Activated CD8-positive, alpha-beta T cell treated with anti-CD3 and anti-CD28 coated beads for 36 hours (primary cell): ENCODE results near the gene RAB22A. TPM values are rescaled to one million over a fixed set of nuclear protein-coding genes. Genes with fewer than 3 reads are reported as not detected.
A peak's percentile ranks its signal among the peaks of the same experiment; 100 is the strongest.

Source experiments
- ATAC-seq: fragments of 200-7000 bp; cut with Tn5 transposase; one replicate; pipeline ENCODE4 v1.10.0; 2021; ENCODE audit warnings: mild to moderate bottlenecking, moderate library complexity
- CTCF ChIA-PET: fragments of 350-600 bp; sonication (Branson Sonifier 250); formaldehyde crosslinking; loops from one replicate; lab custom pipeline; 2021; ENCODE audit warnings: antibody characterized with exemption; lab: Charles Lee
- POLR2A ChIA-PET: fragments of 350-600 bp; sonication (Branson Sonifier 250); formaldehyde crosslinking; loops from one replicate; lab custom pipeline; 2021; ENCODE audit warnings: antibody characterized with exemption; lab: Charles Lee
- DNase-seq: peaks from one replicate; pipeline ENCODE4 v3.0.0-alpha.2; 2020
- H3K27ac Mint-ChIP-seq: one replicate; pipeline ENCODE4 v1.8.0; 2021; ENCODE audit warnings: mild to moderate bottlenecking, mixed read lengths
- H3K27me3 Mint-ChIP-seq: one replicate; pipeline ENCODE4 v1.8.0; 2021; ENCODE audit warnings: mixed read lengths
- H3K36me3 Mint-ChIP-seq: one replicate; pipeline ENCODE4 v1.8.0; 2021; ENCODE audit warnings: low read depth, mixed read lengths
- H3K4me1 Mint-ChIP-seq: one replicate; pipeline ENCODE4 v1.8.0; 2021; ENCODE audit warnings: low read depth, mixed read lengths
- H3K4me3 Mint-ChIP-seq: one replicate; pipeline ENCODE4 v1.8.0; 2021; ENCODE audit warnings: mild to moderate bottlenecking, moderate library complexity, mixed read lengths
- H3K9me3 Mint-ChIP-seq: one replicate; pipeline ENCODE4 v1.8.0; 2021; ENCODE audit warnings: mixed read lengths
- intact Hi-C: fragments of 100-400 bp; cut with micrococcal nuclease; formaldehyde crosslinking; loops from one replicate; pipeline ENCODE4 v1.10.0; 2022
- total RNA-seq, 2 experiments: library from RNA; stranded (reverse); gene quantifications; one replicate each; pipeline ENCODE4 v1.2.3, GENCODE V29; 2021
- TF ChIP-seq, protein P1 (sequence below): fragments of 200-600 bp; IDR thresholded peaks from one replicate; pipeline ENCODE4 v1.8.0; 2022; ENCODE audit warnings: antibody characterized with exemption, mild to moderate bottlenecking

Gene RAB22A
- total RNA-seq, 2 experiments from 2014 or later: 8.3 to 9.0 TPM

GRCh38 chr20:58310291-58310782 lies 822 bp downstream of the RAB22A start:
- ATAC-seq (no peak), DNase-seq (no peak)
- ChIA-PET CTCF (interaction anchor here (1.1 to 1.4 kb wide), 3 partner anchors 10 to 79 kb away, joined by 3 to 5 read pairs (median 4); partner anchors contain the start of gene VAPB), POLR2A (interaction anchor here (0.6 to 2.5 kb wide), 3 partner anchors 13 to 79 kb away, joined by 3 to 9 read pairs (median 3); partner anchors contain the start of gene VAPB)
- peak overlapping the region; percentile 87 for H3K27ac Mint-ChIP-seq
- no peaks in the 10 kb centered on the region for H3K9me3 Mint-ChIP-seq
- peaks cover 37% of the 10 kb centered on the region for H3K36me3 Mint-ChIP-seq
- intact Hi-C loops: no loop called here
- peaks cover 57% of the 10 kb centered on the region for H3K4me1 Mint-ChIP-seq
- H3K27me3 Mint-ChIP-seq: no peaks in the 10 kb centered on the region
- TF ChIP-seq, protein P1, sequence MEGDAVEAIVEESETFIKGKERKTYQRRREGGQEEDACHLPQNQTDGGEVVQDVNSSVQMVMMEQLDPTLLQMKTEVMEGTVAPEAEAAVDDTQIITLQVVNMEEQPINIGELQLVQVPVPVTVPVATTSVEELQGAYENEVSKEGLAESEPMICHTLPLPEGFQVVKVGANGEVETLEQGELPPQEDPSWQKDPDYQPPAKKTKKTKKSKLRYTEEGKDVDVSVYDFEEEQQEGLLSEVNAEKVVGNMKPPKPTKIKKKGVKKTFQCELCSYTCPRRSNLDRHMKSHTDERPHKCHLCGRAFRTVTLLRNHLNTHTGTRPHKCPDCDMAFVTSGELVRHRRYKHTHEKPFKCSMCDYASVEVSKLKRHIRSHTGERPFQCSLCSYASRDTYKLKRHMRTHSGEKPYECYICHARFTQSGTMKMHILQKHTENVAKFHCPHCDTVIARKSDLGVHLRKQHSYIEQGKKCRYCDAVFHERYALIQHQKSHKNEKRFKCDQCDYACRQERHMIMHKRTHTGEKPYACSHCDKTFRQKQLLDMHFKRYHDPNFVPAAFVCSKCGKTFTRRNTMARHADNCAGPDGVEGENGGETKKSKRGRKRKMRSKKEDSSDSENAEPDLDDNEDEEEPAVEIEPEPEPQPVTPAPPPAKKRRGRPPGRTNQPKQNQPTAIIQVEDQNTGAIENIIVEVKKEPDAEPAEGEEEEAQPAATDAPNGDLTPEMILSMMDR: no peak
- peak overlapping the region; percentile 91 for H3K4me3 Mint-ChIP-seq

DNA sequence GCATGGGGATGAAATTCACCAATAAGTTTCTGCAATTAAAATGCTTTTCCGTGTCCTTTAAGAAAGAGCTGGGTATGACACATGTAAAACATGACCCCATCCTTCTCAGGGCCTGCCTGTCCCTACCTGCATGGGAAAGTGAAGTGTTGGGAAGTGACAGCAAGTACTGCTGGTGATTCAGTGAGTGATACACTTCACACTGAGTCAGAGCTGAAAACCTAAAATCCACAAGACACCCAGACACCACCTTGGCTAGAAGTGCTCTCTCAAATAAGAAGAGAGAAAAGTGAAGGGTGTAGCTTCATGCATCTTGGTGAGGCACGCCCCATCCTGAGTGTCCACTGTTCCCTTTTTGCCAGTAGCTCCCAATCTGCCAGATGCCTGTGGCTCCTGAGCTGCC lies 3.3 kb downstream of the RAB22A start:
- ATAC-seq (peak; percentile 37), DNase-seq (peak; percentile 29)
- H3K27me3 Mint-ChIP-seq: no peaks in the 10 kb centered on the region
- peak overlapping the region; percentile 85 for H3K27ac Mint-ChIP-seq
- peaks cover 52% of the 10 kb centered on the region for H3K4me1 Mint-ChIP-seq
- H3K36me3 Mint-ChIP-seq: peaks cover 45% of the 10 kb centered on the region
- ChIA-PET CTCF (interaction anchor here (1.4 kb wide), 1 partner anchor 135 kb away, joined by 4 read pairs; no protein-coding TSS in a partner anchor), POLR2A (interaction anchor here (0.7 to 1.1 kb wide), 5 partner anchors 13 to 339 kb away, joined by 3 read pairs; no protein-coding TSS in a partner anchor)
- intact Hi-C loops: no loop called here
- TF ChIP-seq, protein P1: no peak
- peak overlapping the region; percentile 38 for H3K4me3 Mint-ChIP-seq
- no peaks in the 10 kb centered on the region for H3K9me3 Mint-ChIP-seq

DNA sequence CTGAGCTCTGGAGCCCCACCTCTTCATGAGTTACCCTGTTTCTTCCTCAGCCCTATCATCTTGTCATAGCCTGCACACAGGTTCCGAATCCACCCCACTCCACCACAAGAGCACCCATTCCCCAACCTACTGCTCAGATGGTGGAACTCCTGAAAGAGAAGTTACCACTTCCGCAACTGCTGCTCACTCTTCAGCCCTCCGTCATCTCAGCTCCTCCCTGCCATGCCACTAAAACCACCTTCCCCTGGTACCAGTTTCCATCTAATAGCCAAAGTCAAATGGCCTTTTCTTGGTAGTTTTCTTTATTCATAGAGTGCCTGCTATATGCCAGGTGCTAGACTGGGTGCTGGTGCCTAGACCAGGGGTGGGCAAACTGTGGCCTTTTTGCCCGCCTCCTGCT lies 3.9 kb downstream of the RAB22A start:
- Mint-ChIP-seq H3K27me3 (no peaks in the 10 kb centered on the region), H3K27ac (peak overlapping the region; percentile 85), H3K9me3 (no peaks in the 10 kb centered on the region), H3K36me3 (peaks cover 45% of the 10 kb centered on the region), H3K4me1 (peaks cover 47% of the 10 kb centered on the region), H3K4me3 (peak overlapping the region; percentile 38)
- ChIA-PET POLR2A (interaction anchor here (0.8 to 1.1 kb wide), 3 partner anchors 13 to 31 kb away, joined by 3 read pairs; no protein-coding TSS in a partner anchor), CTCF (interaction anchor here (1.4 kb wide), 1 partner anchor 134 kb away, joined by 4 read pairs; no protein-coding TSS in a partner anchor)
- DNase-seq (peak; percentile 17), ATAC-seq (no peak)
- TF ChIP-seq, protein P1: no peak
- intact Hi-C loops: no loop called here

DNA sequence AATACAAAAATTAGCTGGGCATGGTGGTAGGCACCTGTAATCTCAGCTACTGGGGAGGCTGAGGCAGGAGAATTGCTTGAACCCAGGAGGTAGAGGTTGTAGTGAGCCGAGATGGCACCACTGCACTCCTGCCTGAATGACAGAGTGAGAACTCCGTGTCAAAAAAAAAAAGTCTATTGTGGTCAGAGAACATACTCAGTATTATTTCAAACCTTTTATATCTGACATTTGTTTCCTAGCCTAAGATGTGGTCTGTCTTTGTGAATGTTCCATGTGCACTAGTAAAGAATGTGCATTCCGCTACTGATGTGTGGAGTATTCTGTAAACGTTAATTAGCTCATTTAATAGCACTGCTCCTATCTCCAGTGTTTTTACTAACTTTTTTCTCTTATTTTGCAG lies 11.7 kb downstream of the RAB22A start:
- Mint-ChIP-seq H3K36me3 (peaks cover 29% of the 10 kb centered on the region), H3K9me3 (no peaks in the 10 kb centered on the region), H3K4me3 (no peak overlapping the region), H3K27ac (no peak overlapping the region), H3K27me3 (no peaks in the 10 kb centered on the region), H3K4me1 (peaks cover 57% of the 10 kb centered on the region)
- ATAC-seq: peak; percentile 61
- DNase-seq: no peak
- intact Hi-C loops: no loop called here
- TF ChIP-seq, protein P1: no peak
- POLR2A ChIA-PET: no interaction called here
- CTCF ChIA-PET: interaction anchor here (1.7 to 1.9 kb wide), 2 partner anchors 11 to 12 kb away, joined by 5 read pairs; partner anchors contain the start of gene RAB22A

DNA sequence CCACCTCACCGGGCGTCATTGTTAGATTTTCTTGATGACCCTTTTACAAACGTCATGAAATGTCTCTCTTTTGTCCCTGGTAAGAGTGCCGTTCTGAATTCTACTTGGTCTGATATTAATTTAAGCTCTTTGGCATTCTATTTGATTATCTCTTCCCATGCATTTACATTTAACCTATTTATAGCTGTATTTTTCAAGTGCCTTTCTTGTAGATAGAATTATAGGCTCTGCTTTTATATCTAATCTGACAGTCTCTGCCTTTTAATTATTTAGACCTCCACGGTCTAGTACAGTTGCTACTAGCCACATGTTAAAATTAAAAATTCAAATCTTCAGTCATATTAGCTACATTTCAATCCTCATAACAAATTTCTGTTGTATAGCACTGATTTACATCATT lies 12.6 kb downstream of the RAB22A start:
- Mint-ChIP-seq H3K9me3 (no peaks in the 10 kb centered on the region), H3K4me1 (peaks cover 58% of the 10 kb centered on the region), H3K4me3 (no peak overlapping the region), H3K27me3 (no peaks in the 10 kb centered on the region), H3K27ac (no peak overlapping the region), H3K36me3 (peaks cover 21% of the 10 kb centered on the region)
- CTCF ChIA-PET: interaction anchor here (1.1 kb wide), 1 partner anchor 85 kb away, joined by 3 read pairs; no protein-coding TSS in a partner anchor
- POLR2A ChIA-PET: interaction anchor here (0.8 kb wide), 1 partner anchor 11 kb away, joined by 3 read pairs; no protein-coding TSS in a partner anchor
- TF ChIP-seq, protein P1: no peak
- intact Hi-C loops: no loop called here
- ATAC-seq (no peak), DNase-seq (no peak)
